IPS DF 4.7 (cell line): ENCODE data around the gene OR51F2.
"Not testable (repeated sequence)": the region's sequence is repeated elsewhere in the genome, so short reads cannot be mapped to it uniquely, and the experiment has no call there.

ENCODE experiments used
- DNase-seq: peaks from one replicate; pipeline ENCODE4 v3.0.0-alpha.2; 2013; ENCODE audit warnings: low spot score; ENCODE audit errors: extremely low read depth

Gene OR51F2

GRCh38 chr11:4821021-4821420 is at the start of gene OR51F2:
TSS of gene OR51F2 (plus strand) at chr11:4821321. CDS start at chr11:4821422, 101 bp downstream.
- DNase-seq, result no peak

- no peak for DNase-seq
Measured at GRCh38 chr11:4782454-4782853, 38.7 kb upstream of the OR51F2 start.

- DNase-seq, result no peak
Measured at GRCh38 chr11:4797206-4797605, 23.9 kb upstream of the OR51F2 start.

GRCh38 chr11:4798427-4799183 is 22.5 kb upstream of the OR51F2 start:
- no peak for DNase-seq

GRCh38 chr11:4801316-4801715 is 19.8 kb upstream of the OR51F2 start:
- DNase-seq, result not testable (repeated sequence)

GRCh38 chr11:4804280-4804679 is 16.8 kb upstream of the OR51F2 start, which contains the start of gene OR52R1:
TSS of gene OR52R1 (minus strand) at chr11:4804380. CDS start at chr11:4804380, 0 bp downstream.
- DNase-seq, result no peak

- DNase-seq, result no peak
Measured at GRCh38 chr11:4808476-4808875, 12.6 kb upstream of the OR51F2 start.

GRCh38 chr11:4809246-4809645 is 11.9 kb upstream of the OR51F2 start:
- DNase-seq, result no peak

GRCh38 chr11:4825132-4825531 is 4.0 kb downstream of the OR51F2 start:
- DNase-seq, result no peak

GRCh38 chr11:4826425-4826824 is 5.3 kb downstream of the OR51F2 start:
- DNase-seq, result no peak

GRCh38 chr11:4830346-4830745 is 9.2 kb downstream of the OR51F2 start:
- DNase-seq, result no peak

GRCh38 chr11:4830909-4831308 is 9.8 kb downstream of the OR51F2 start:
- DNase-seq, result no peak

GRCh38 chr11:4839851-4840549 is 18.9 kb downstream of the OR51F2 start:
- no peak for DNase-seq

- DNase-seq, result no peak
Measured at GRCh38 chr11:4848908-4849532, 27.9 kb downstream of the OR51F2 start, which contains the start of gene OR51S1. TSS of gene OR51S1 (minus strand) at chr11:4849208. CDS start at chr11:4849208, 0 bp downstream.

- no peak for DNase-seq
Measured at GRCh38 chr11:4851033-4851432, 29.9 kb downstream of the OR51F2 start.

GRCh38 chr11:4854286-4854685 is 33.2 kb downstream of the OR51F2 start:
- DNase-seq, result not testable (repeated sequence)

GRCh38 chr11:4862447-4863236 is 41.5 kb downstream of the OR51F2 start:
- peak; percentile 58 for DNase-seq

GRCh38 chr11:4863876-4864275 is 42.8 kb downstream of the OR51F2 start:
- DNase-seq, result no peak

GRCh38 chr11:4865855-4866254 is 44.7 kb downstream of the OR51F2 start:
- no peak for DNase-seq
